Brain microvascular endothelial cell (primary cell): Measurements from ENCODE around the gene BMERB1.

ENCODE experiments used
- DNase-seq: peaks from one replicate; pipeline ENCODE4 v3.0.0-alpha.2; 2020
- H3K27ac ChIP-seq: fragments of 250-450 bp; sonication (Bioruptor Pico); 2 replicates; pipeline ENCODE4 v1.5.1; 2020; ENCODE audit warnings: mild to moderate bottlenecking, moderate library complexity
- H3K27me3 ChIP-seq: fragments of 250-450 bp; sonication (Bioruptor Pico); replicated peaks from 2 replicates; pipeline ENCODE4 v1.5.1; 2020; ENCODE audit warnings: mild to moderate bottlenecking
- H3K36me3 ChIP-seq: fragments of 250-450 bp; sonication (Bioruptor Pico); replicated peaks from 2 replicates; pipeline ENCODE4 v1.5.1; 2020; ENCODE audit warnings: mild to moderate bottlenecking
- H3K4me3 ChIP-seq: 2 replicates; pipeline ENCODE4 v1.5.1; 2011; ENCODE audit warnings: low read depth, mild to moderate bottlenecking, control low read depth, low read length, moderate library complexity
- CTCF ChIP-seq: IDR thresholded peaks from 2 replicates; pipeline ENCODE4 v1.5.1; 2011; ENCODE audit warnings: low read depth, mild to moderate bottlenecking, moderate library complexity, low read length, control low read depth, inconsistent platforms; ENCODE audit errors: missing control alignments
- in situ Hi-C: cut with HindIII; loops from 2 replicates; pipeline ENCODE4 v1.10.0; 2017; ENCODE audit warnings: low sequenced_read_pairs, low pct_ligation_motif_present

BMERB1 gene

GRCh38 chr16:15457958-15458357 lies 23.6 kb downstream of the BMERB1 start:
- in situ Hi-C loops = no loop called here
- no peak for TF ChIP-seq CTCF
- no peaks in the 10 kb centered on the region for H3K36me3 ChIP-seq
- H3K4me3 ChIP-seq = no peak overlapping the region
- no peaks in the 10 kb centered on the region for H3K27me3 ChIP-seq
- no peak overlapping the region for H3K27ac ChIP-seq
- no peak for DNase-seq

- TF ChIP-seq CTCF = no peak
- H3K27ac ChIP-seq = no peak overlapping the region
- H3K27me3 ChIP-seq = no peaks in the 10 kb centered on the region
- in situ Hi-C loops = no loop called here
- H3K4me3 ChIP-seq = no peak overlapping the region
- no peak for DNase-seq
- no peaks in the 10 kb centered on the region for H3K36me3 ChIP-seq
Observed at GRCh38 chr16:15459791-15460190, 25.4 kb downstream of the BMERB1 start.

DNA sequence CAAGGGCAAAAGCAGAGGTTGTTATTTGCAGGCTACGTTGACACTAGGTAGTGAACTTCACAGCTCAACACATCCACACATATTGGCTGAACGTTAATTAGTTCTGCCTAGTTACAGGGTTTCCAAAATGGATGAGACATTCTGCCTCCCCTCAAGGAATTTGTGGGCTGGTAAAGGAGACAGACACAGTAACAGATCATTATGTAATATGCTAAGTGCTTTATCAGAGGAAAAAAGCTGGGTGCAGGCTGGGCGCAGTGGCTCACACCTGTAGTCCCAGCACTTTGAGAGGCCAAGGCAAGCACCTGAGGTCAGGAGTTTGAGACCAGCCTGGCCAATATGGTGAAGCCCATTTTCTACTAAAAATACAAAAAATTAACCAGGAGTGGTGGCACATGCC lies 26.2 kb downstream of the BMERB1 start:
- H3K4me3 ChIP-seq = no peak overlapping the region
- TF ChIP-seq CTCF = no peak
- in situ Hi-C loops = no loop called here
- no peaks in the 10 kb centered on the region for H3K36me3 ChIP-seq
- no peaks in the 10 kb centered on the region for H3K27me3 ChIP-seq
- DNase-seq = no peak
- H3K27ac ChIP-seq = no peak overlapping the region

GRCh38 chr16:15461376-15461775 lies 27.0 kb downstream of the BMERB1 start:
- H3K27ac ChIP-seq = no peak overlapping the region
- H3K36me3 ChIP-seq = no peaks in the 10 kb centered on the region
- DNase-seq = peak; percentile 45
- no peak overlapping the region for H3K4me3 ChIP-seq
- H3K27me3 ChIP-seq = no peaks in the 10 kb centered on the region
- no peak for TF ChIP-seq CTCF
- in situ Hi-C loops = no loop called here

GRCh38 chr16:15464401-15465186 lies 30.2 kb downstream of the BMERB1 start:
- in situ Hi-C loops = no loop called here
- no peak for TF ChIP-seq CTCF
- no peak for DNase-seq
- Histone ChIP-seq H3K27ac (no peak overlapping the region), H3K36me3 (no peaks in the 10 kb centered on the region), H3K27me3 (no peaks in the 10 kb centered on the region), H3K4me3 (no peak overlapping the region)

- Histone ChIP-seq H3K27me3 (no peaks in the 10 kb centered on the region), H3K27ac (no peak overlapping the region), H3K4me3 (no peak overlapping the region), H3K36me3 (no peaks in the 10 kb centered on the region)
- no peak for TF ChIP-seq CTCF
- no peak for DNase-seq
- in situ Hi-C loops = no loop called here
Observed at GRCh38 chr16:15466131-15466530, 31.7 kb downstream of the BMERB1 start.
